Hematopoietic multipotent progenitor cell treated with erythropoietin and hydrocortisone succinate and interleukin-3 and kit ligand, for 6 days (in vitro differentiated cells): ENCODE results near the gene IL12RB2.

Source experiments
- DNase-seq: peaks from one replicate; pipeline ENCODE4 v3.0.0-alpha.2; 2015

IL12RB2 gene

GRCh38 chr1:67348586-67349252, 41.0 kb downstream of the IL12RB2 start:
- DNase-seq: no peak

- no peak for DNase-seq
Observed at GRCh38 chr1:67350783-67351182, 43.1 kb downstream of the IL12RB2 start.

GRCh38 chr1:67352211-67352610, 44.5 kb downstream of the IL12RB2 start:
- DNase-seq: no peak

GRCh38 chr1:67355745-67356424, 48.2 kb downstream of the IL12RB2 start:
- DNase-seq: peak; percentile 43

- no peak for DNase-seq
Observed at GRCh38 chr1:67359592-67359991, 51.9 kb downstream of the IL12RB2 start.

GRCh38 chr1:67361641-67362040, 54.0 kb downstream of the IL12RB2 start:
- DNase-seq: no peak

- peak; percentile 66 for DNase-seq
Observed at GRCh38 chr1:67367370-67368045, 59.8 kb downstream of the IL12RB2 start.

GRCh38 chr1:67368046-67368514, 60.4 kb downstream of the IL12RB2 start:
- DNase-seq: no peak

GRCh38 chr1:67371043-67371442, 63.4 kb downstream of the IL12RB2 start:
- DNase-seq: no peak

GRCh38 chr1:67371681-67372080, 64.0 kb downstream of the IL12RB2 start:
- DNase-seq: no peak

GRCh38 chr1:67372136-67372535, 64.5 kb downstream of the IL12RB2 start:
- DNase-seq: no peak

- DNase-seq: no peak
Observed at GRCh38 chr1:67372898-67373297, 65.2 kb downstream of the IL12RB2 start.

- no peak for DNase-seq
Observed at GRCh38 chr1:67376381-67376780, 68.7 kb downstream of the IL12RB2 start.

- peak; percentile 36 for DNase-seq
Observed at GRCh38 chr1:67377253-67377652, 69.6 kb downstream of the IL12RB2 start.

GRCh38 chr1:67381154-67381553, 73.5 kb downstream of the IL12RB2 start:
- no peak for DNase-seq

GRCh38 chr1:67382292-67382691, 74.6 kb downstream of the IL12RB2 start:
- no peak for DNase-seq

GRCh38 chr1:67383999-67384638, 76.4 kb downstream of the IL12RB2 start:
- DNase-seq: no peak

- no peak for DNase-seq
Observed at GRCh38 chr1:67390041-67390887, 82.6 kb downstream of the IL12RB2 start.

- no peak for DNase-seq
Observed at GRCh38 chr1:67393240-67393639, 85.6 kb downstream of the IL12RB2 start.

- DNase-seq: no peak
Observed at GRCh38 chr1:67393737-67394136, 86.1 kb downstream of the IL12RB2 start.

- DNase-seq: no peak
Observed at GRCh38 chr1:67394548-67394947, 86.9 kb downstream of the IL12RB2 start.

- DNase-seq: no peak
Observed at GRCh38 chr1:67399199-67399993, 91.7 kb downstream of the IL12RB2 start.
